Dedifferentiated amniotic fluid mesenchymal stem cell (primary cell): ENCODE data around the gene SCAANT1.

Source experiments
- DNase-seq: peaks from one replicate; pipeline ENCODE4 v3.0.0-alpha.2; 2016; ENCODE audit errors: extremely low spot score

SCAANT1 gene

GRCh38 chr3:63864008-63864964, 47.9 kb downstream of the SCAANT1 start:
- no peak for DNase-seq

GRCh38 chr3:63863150-63864007, 48.8 kb downstream of the SCAANT1 start, which contains the start of the genes ATXN7 and THOC7:
Gene ATXN7, plus strand, starts transcription at chr3:63863867. Its CDS starts 48,732 bp downstream, at chr3:63912599.
Gene THOC7, minus strand, starts transcription at chr3:63863805. Its CDS starts 15 bp downstream, at chr3:63863790.
- peak; percentile 49 for DNase-seq

GRCh38 chr3:63862804-63863149, 49.4 kb downstream of the SCAANT1 start:
- DNase-seq: no peak
